HL-60 (cell line): ENCODE results near the gene CCL27.

Experiments used
- DNase-seq, 2 experiments: peaks; one replicate each; pipeline ENCODE4 v3.0.0-alpha.2; 2010 to 2020; ENCODE audit warnings: low read depth in 1 of 2, low spot score in 1 of 2
- H3K27ac ChIP-seq: fragments of 250-450 bp; sonication (Bioruptor Pico); replicated peaks from 2 replicates; pipeline ENCODE4 v1.5.1; 2020; ENCODE audit warnings: mild to moderate bottlenecking, moderate library complexity
- H3K27me3 ChIP-seq: fragments of 250-450 bp; sonication (Bioruptor Pico); 2 replicates; pipeline ENCODE4 v1.5.1; 2021; ENCODE audit warnings: mild to moderate bottlenecking, moderate library complexity; ENCODE audit not compliant: insufficient read depth, poor library complexity, severe bottlenecking
- H3K4me3 ChIP-seq: replicated peaks from 2 replicates; pipeline ENCODE4 v1.5.1; 2011; ENCODE audit warnings: mild to moderate bottlenecking, control low read depth, low read length; ENCODE audit not compliant: insufficient read depth
- CTCF ChIP-seq: IDR thresholded peaks from one replicate; pipeline ENCODE4 v1.5.1; 2011; ENCODE audit warnings: low read length, control low read depth, inconsistent platforms; ENCODE audit not compliant: insufficient read depth
- GABPA ChIP-seq: IDR thresholded peaks from 2 replicates; pipeline ENCODE4 v1.6.1; 2012; ENCODE audit warnings: low read depth
- POLR2AphosphoS5 ChIP-seq: IDR thresholded peaks from 2 replicates; pipeline ENCODE4 v1.6.1; 2012; ENCODE audit warnings: low read depth
- REST ChIP-seq: IDR thresholded peaks from 2 replicates; pipeline ENCODE4 v1.6.1; 2012; ENCODE audit warnings: low read depth; ENCODE audit not compliant: insufficient replicate concordance
- SPI1 ChIP-seq: IDR thresholded peaks from 2 replicates; pipeline ENCODE4 v1.6.1; 2012; ENCODE audit warnings: low read depth, mild to moderate bottlenecking, borderline replicate concordance

CCL27 gene

GRCh38 chr9:34615132-34615531 lies 47.3 kb downstream of the CCL27 start:
- no peak for DNase-seq
- Histone ChIP-seq H3K27me3 (no peaks in the 10 kb centered on the region), H3K27ac (no peak overlapping the region), H3K4me3 (no peak overlapping the region)
- TF ChIP-seq POLR2AphosphoS5 (no peak), CTCF (no peak), REST (no peak), SPI1 (no peak), GABPA (no peak)

- no peak overlapping the region for H3K27ac ChIP-seq
Measured at GRCh38 chr9:34612788-34613390, 49.6 kb downstream of the CCL27 start.

More at GRCh38 chr9:34612788-34613390, 49.6 kb downstream of the CCL27 start:
- Histone ChIP-seq H3K4me3 (peak overlapping the region; percentile 62), H3K27me3 (no peaks in the 10 kb centered on the region)
- TF ChIP-seq CTCF (peak; percentile 55), SPI1 (peak; percentile 12; the same call in 1 of the 2 replicates), GABPA (no peak), POLR2AphosphoS5 (no peak)
- DNase-seq, result peak; percentile 56 to 79
